ENCODE results near the gene ULBP1. TPM values are rescaled to one million over a fixed set of nuclear protein-coding genes. Genes with fewer than 3 reads are reported as not detected.
"Not testable (repeated sequence)": the region's sequence is repeated elsewhere in the genome, so short reads cannot be mapped to it uniquely, and the experiment has no call there.

Gene ULBP1
- 5.0 TPM for polyA plus RNA-seq (2013, experiment 1 of 2; ENCODE audit: insufficient read length)
- 2.8 TPM for polyA plus RNA-seq (2013, experiment 2 of 2; ENCODE audit: insufficient read length)

- DNase-seq, result peak; percentile 91
Measured at GRCh38 chr6:149963462-149964307, at the start of gene ULBP1. TSS of gene ULBP1 (plus strand) at chr6:149963943. CDS start at chr6:149964050, 107 bp downstream.

- no peak for DNase-seq
Measured at GRCh38 chr6:149915970-149916865, 47.5 kb upstream of the ULBP1 start.

DNA sequence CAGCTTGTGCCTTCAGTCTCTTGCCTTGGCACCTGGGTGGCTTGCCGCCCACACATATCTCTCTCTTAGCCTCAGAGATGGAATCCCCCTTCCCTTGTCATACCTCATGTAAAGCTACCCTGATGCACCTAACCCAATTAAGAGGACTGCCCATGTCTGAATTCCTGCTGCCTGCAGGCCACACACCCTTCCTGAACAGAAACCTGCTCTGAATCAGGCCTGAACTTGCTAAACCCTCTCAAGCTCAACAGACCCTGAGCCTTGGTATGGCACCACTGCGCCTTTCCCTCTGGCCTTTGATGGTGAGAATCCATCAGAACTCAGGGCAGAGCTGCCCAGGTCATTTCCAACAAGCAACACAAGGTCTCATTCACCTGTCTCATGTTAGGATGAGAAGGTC lies 46.1 kb upstream of the ULBP1 start:
- no peak for DNase-seq

DNA sequence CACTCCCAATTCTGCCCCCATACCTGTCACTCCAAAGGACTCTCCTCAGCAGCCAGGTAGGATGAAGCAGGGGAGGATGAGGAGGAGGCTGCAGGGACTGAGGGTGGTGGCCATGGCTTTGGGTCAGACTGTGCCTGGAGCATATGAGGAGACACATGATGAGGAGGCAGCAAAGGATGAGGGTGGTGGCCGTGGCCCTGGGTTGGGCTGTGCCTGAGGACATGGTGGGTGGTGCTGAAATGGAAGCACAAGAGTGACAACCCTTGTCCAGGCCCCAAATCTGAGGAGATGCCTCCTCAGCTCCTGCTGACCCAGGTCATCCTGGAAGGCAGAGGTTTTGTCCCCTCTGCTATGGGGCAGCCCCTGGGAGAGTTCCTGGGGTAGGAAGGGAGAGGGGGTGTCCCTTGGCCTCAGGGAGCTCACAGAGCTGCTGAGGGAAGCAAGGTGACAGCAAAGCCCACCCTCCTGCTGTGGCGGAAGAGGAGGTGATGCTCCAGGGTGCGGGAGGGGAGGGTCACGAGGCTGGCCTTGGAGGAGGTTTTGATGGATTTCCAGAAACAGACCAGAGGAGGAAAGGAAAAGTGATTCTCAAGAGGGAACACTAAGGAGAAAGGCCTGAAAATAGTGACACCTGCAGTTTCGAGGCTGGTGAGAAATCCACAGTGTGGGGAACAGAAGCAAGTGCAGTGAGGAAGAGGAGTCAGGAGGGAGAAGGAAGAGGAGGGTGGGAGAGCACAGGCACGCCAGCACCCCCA lies 45.4 kb upstream of the ULBP1 start:
- DNase-seq, result no peak

DNA sequence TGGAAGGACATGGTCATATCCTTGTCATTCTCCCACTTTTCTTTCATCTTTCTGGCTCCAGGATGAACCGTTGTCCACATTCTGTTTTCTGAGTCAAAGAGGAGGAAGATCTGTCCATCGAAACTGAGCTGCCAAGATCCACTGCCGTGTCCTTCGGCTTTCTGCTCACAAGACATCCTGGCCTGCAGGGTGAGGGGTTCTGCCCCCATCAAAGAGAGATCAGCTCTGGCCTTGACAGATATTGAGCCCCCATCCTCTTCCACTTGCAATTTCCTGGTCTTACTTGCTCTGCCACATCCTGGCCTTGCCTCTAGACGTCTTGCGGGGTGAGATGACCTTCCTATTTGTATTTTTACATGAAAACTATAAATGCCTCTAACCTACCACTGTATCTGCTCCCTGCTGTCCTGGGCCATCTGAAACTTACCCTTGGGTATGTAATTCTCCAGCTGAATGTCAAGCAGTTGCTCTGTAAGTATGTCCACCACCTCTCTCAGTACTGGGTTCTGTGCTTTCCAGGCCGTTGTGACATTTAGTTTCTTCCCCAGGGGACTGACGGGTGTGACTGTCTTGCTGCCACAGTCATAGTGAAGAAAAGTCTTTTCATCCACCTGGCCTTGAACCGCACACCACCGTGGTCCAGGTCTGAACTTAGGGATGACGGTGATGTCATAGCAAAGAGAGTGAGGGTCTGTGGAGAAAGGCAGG lies 44.5 kb upstream of the ULBP1 start:
- DNase-seq, result not testable (repeated sequence)

DNA sequence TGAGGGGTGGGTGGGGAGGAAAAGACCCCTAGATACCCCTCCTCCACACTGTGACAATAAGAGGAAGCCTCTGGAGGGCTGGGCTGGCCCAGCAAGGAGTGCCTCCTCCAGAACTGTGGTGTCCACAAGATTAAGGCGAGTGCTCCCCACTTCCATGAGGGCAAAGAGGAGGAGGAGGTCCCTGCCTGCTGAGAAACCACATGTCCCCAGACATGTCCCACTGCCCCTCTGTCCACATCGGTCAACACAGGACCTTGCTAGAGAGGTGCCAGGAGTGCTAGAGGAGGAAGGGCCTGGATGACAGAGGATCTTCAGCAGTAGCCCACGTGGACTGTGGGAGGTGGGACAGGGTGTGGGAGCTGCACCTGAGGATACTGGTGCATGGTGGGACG lies 43.9 kb upstream of the ULBP1 start:
- no peak for DNase-seq

DNA sequence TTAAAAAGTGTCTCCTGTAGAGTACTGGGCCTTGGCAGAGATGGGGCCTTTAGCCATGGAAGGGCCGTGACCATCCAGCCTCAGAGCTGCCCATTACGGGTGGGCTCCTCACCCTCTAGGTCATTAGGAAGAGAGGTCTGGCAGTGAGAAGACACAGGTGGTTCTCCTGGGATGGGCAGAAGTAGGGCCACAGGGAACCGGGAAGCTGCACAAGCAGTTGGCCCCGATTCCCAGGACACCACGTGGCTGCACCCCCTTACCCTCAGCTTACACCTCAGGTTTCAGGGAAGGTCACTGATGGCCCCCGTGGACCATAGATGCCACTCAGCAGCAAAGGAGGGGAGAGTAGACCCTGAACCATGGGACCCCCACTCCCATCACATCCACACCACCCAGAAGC lies 42.4 kb upstream of the ULBP1 start:
- no peak for DNase-seq

DNA sequence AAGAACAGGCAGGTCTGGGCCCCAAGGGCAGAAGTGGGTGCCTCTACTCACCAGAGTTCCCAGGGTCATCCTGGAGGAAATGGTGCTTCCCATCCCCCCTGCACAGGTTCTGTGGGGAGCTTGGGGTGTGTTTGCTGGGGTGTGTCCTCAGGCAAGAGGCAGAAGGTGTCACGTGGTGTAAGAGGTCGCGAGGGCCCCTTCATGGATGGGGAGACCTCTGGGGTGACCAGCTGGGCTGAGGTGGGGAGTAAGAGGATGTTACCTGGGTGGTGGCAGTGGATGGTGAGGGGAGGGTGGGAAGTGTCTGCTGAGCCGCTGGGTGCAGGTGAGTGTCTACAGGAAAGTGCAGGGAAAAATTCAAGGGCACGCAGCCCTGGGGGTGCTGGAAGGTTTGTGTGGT lies 41.7 kb upstream of the ULBP1 start:
- not testable (repeated sequence) for DNase-seq

DNA sequence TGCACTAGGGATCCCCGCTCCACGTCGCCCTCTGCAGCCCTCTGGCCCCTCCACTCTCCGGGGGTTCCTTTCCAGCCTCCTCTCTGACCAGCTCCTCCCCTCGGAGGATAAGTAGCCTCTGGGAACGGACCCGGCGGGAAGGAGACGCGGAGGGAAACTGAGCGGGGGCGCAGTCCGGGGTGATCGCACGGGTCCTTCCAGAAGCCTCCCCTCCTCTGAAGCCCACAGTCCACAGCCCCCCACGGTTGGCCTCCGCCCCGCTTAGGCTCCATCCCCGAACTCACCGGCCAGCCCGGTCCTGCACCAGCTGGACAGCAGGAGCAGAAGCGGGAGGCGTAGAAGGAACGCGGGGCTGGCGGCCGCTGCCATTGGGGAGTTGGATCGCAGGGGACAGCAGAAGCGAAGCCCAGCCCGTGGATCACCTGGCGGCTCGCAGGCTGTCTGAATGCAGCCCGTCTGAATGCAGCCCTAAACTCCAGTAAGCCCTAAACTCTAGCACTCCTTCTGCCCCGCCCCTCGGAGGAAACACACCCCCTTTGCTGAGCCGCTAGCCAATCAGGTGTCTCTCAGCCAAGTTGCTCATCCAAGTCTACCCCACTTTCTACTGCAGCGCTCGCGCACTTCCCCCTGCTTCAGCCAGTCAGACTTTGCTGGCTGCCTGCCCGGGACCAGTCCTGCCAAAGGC lies 41.0 kb upstream of the ULBP1 start, which contains the start of gene RAET1G:
Gene RAET1G (minus strand): TSS at position 480 of the 685 bp plus-strand sequence. CDS start 111 bp downstream, at position 369.
- DNase-seq, result peak; percentile 94

DNA sequence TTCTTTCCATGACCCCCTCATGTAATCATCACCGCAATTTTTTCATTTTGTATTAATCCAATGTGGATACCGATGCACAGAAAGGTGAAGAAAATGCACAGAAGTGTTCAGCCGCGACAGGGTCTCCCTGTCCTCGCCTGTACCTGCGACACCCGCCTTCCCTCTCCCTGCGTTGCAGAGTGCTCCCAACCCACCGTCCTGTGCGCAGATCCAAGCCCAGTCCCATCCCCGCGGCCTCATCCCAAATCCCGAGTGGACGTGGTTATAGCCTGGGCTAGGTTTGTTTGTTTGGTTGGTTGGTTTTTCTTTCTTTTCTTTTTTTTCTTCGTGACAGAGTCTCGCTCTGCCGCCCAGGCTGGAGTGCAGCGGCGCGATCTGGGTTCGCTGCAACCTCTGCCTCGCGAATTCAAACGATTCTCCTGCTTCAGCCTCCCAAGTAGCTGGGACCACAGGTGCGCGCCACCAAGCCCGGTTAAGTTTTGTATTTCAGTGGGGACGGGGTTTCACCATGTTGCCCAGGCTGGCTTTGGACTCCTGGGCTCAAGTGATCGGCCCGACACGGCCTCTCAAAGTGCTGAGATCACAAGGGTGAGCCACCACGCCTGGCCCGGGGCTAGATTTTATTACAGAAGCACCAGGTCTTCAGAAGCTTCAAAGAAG lies 40.3 kb upstream of the ULBP1 start:
- no peak for DNase-seq

DNA sequence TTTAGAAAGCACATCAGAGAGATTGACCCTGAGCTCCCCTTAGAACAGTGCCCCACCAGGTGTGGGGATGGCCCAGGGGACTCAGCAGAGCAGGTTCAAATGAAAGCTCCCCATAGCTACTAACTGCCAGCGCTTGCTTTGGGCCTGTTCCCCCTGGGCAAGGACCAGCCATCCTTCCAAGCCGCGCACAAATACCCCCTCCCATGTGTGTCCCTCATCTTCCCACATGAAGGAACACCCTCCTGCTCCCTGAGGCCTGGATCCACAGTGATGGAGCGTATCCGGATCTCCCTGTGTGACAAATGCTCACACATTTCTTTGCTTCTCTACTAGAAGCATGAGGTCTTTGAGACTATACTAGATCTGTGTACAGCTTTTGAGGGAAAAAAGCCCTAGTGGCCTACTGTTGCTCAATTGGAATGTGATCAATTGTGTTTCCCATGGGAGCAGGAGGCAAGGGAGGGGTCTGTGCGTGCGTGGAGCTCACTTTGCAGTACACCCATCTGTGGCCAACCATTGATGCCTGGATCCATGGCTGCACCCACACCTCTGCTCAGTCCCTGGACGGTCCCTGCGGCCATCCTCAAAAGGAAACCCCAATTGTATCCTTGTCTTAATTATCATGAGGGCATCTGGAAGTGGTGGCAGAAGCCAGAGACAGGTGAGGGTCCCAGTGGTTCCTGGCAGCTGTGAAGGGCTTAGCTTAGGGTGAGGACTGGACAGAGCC lies 39.4 kb upstream of the ULBP1 start:
- DNase-seq, result no peak

DNA sequence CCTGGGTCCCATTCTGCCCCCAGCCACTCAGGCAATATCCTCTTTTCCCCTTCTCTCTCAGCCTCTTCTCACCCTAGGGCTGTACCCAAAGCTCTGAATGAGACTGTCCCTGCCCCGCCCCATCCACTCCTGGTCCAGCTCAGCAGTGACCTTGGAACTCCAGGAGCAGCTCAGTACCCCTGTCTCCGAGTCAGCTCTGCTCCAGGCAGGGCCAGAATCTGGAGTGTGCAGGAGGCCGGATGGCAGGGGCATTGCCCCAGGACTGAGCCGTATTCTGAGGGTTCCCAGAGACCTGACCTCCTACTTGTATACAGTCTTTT lies 38.9 kb upstream of the ULBP1 start:
- DNase-seq, result no peak

GRCh38 chr6:149925253-149925973 lies 38.3 kb upstream of the ULBP1 start:
- peak; percentile 13 for DNase-seq

- DNase-seq, result peak; percentile 81
Measured at GRCh38 chr6:149925974-149926777, 37.6 kb upstream of the ULBP1 start.

DNA sequence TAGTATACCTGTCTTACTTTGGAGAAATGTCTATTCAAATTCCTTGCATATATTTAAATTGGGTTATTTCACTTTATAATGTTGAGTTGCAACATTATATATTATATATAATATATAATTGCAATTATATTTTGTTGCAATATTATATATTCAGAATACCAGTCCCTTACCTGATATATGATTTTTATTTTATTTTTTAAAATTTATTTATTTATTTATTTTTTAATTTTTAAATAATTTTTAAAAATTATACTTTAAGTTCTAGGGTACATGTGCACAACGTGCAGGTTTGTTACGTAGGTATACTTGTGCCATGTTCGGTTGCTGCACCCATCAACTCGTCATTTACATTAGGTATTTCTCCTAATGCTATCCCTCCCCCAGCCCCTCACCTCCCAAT lies 36.7 kb upstream of the ULBP1 start:
- DNase-seq, result not testable (repeated sequence)

GRCh38 chr6:149929422-149929821 lies 34.3 kb upstream of the ULBP1 start:
- no peak for DNase-seq

- DNase-seq, result no peak
Measured at GRCh38 chr6:149931501-149931900, 32.2 kb upstream of the ULBP1 start.

DNA sequence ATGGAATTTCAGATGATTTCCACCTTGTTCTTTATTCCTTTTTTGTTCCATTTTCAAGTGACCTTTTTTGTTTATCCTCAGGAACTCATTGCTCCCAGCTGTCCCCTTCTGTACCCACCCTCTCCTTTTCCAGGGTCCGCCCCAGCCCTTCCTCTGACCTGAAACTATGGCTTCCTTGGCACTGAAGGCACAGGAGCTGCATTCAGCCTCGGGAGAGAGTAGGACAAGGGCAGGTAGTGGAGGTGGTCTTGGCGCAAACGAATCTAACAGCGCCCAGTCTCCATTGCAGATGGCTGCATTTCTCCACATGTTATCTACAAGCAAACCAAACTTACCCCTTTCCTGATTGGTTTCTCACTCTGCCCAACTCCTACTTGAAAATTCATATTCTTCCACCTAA lies 30.7 kb upstream of the ULBP1 start:
- DNase-seq, result no peak

Measured in fibroblast of skin of back (primary cell).